Cerebellar nuclear complex (tissue), 1 donor: Measurements from ENCODE around the gene CGRRF1.

ENCODE experiments used
- DNase-seq, 2 experiments: peaks; one replicate each; lab custom pipeline; 2025; lab: John Stamatoyannopoulos, UW

CGRRF1 gene

DNA sequence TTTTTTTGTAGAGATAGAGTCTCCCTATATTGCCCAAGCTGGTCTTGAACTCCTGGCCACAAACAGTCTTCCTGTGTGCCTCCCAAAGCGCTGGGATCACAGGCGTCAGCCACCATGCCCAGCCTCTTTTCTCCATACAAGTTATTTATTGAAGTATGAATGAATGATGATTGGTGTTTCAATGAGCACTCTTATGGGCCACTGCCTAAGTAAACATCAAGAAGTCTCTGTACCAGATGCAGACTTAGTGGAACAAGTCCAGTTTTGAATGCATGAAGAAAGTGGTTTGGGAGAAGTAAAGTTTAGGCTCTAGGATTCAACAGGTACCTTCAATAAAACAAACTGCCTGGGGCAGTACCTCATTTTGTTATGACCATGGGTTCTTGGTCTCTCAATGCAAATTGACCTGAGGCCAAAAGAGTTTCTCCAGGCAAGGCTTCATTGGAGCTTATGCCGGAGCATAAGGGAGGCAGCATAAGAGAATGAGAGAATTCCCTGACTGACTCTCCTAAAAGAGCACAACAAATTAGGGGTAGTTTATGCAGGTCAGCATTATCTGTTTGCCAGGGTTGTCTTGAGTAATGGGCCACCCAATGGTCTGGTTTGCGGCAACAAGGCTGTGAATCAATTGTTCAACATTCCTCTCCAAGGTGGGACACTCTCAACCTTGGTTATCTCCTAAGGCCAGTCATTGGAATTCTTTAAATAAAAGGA is 19.8 kb upstream of the CGRRF1 start:
- no peak for DNase-seq

DNA sequence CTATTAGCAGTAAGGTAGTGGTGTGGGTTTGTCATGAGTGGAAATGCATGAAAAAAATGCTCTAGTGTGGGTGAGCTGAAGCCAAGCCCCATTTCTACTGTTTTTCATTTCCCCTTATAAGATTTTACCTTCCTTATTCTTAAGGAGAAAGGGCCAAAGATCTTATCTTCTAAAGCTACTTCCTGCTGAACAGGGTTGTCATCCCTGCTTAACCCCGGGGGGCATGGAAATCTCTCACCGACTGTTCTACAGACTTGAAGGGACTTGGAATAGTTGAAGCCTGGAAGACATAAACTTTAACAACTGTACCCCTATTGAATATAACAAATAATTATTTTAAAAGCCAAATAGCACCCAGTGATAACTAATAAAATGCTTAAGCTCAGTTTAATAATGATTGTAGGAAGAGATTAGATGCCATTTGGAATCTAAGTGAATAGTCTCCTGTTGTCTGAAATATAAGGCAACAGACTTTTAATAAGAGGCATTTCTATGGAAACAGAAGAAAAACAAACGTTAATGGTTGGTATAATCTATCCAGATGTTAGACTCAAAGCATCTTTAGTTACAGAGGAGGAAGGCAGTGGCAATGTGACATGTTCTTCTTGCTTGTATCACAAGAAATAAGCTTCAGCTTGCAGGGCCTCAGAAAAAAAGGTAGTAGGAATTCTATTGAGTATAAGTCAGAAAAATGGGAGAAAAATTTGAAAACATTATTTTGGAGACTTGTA is 19.1 kb upstream of the CGRRF1 start:
- DNase-seq, result no peak

DNA sequence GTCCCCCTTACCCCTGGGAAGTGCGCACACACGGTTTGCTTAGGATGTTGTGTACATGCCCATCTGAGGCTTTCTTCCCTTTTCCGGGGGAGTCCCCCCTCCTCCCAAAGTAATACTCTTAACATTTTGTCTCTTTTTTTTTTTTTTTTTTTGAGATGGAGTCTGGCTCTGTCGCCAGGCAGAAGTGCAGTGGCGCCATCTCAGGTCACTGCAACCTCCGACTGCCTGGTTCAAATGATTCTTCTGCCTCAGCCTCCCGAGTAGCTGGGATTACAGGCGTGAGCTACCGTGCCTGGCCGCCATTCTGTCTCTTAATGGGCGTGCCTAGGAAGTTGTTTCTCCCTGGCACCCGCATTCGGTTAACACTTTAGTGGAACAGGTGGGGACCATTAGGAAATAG is 16.4 kb upstream of the CGRRF1 start:
- DNase-seq, result no peak

- DNase-seq, result no peak
These were observed 12.5 kb upstream of the CGRRF1 start for GRCh38 chr14:54497224-54497623.

DNA sequence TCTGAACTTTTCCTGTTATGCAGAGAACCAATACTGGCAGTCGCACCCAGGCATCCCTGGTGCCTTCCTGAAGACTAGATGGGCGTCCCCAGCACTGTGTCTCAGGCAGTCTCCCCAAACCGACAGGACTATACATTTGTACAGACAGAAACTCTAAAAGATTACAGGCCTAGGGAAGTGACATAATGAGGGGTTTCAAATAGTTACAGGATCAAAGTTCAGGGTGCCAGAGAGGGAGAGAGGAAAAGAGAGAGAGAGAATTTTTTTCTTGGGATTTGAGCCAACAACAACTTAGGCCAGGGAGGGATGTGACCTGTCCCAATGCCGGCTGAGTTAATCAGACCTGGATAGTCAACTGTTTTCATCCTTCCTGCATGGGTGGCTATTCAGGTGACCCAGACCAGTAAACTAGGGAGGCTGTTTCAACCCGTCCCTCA is 11.6 kb upstream of the CGRRF1 start:
- DNase-seq, result no peak

DNA sequence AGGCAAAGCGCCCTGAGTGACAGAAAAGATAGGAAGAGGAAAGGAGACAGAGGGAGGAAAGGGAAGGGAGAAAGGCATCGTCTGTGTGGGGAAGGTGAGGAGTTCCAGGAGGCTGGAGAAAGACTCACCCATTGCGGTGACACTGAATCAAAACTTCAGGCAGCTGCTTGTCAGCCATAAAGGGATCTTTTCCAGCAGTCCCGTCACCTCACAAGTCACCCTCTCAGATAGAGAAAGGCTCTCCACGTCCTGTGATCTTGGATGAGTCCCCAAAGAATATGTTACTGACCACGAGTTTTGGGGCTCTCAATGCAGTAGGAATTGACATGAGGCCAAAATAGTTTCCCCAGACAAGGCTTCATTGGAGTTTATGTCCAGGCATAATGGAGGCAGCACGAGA is 11.1 kb upstream of the CGRRF1 start:
- no peak for DNase-seq

DNA sequence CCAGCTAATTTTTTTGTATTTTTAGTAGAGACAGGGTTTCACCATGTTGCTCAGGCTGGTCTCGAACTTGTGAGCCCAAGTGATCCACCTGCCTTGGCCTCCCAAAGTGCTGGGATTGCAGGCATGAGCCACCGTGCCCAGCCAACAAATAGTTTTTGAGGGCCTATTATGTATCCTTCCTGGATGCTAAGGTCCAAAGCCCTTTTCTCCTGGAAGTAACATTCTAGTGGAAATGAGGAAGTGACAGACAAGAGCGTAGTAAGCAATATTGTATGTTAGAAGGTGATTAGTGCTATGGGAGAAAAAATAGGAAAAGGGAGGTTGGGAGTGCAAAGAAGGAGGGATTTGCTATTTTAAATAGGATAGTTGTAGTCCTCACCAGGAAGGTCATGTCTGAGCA is 9.0 kb upstream of the CGRRF1 start:
- DNase-seq, result no peak

DNA sequence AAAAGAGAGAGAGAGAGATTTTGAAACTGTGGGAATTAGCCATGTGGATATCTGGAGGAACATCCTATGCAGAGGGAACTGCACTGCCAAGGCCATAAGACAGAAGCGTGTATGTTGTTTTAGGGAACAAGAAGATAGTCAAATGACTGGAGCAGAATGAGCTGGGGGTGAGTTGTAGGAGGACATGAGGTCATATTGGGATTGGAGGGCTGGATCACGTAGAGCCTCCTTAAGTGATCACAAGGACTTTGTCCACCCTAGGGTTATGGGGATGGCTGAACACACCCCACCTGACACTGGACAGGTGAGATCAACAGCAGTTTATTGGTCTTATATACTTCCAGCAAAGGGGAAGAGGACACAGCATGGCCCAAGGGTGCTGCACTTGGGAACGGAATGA is 8.2 kb upstream of the CGRRF1 start:
- DNase-seq, result no peak

DNA sequence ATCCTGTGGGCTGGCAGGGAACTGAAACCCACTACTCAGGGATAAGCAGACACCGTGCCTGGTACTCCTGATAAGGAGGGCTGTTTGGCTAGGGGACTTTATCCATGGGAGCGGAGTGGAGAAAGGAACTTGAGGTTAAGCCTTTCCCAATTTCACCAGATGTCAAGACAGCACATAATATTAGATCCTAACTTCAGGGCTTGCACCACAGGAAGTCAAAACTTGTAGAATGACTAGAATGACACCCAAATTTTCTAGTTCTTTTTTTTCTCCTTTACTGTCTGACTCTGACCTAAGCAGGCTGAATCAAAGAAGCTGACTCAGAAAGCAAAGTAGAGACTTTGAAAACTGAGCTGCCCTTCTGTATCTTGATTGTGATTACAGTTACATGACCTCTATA is 7.1 kb upstream of the CGRRF1 start:
- DNase-seq, result no peak

DNA sequence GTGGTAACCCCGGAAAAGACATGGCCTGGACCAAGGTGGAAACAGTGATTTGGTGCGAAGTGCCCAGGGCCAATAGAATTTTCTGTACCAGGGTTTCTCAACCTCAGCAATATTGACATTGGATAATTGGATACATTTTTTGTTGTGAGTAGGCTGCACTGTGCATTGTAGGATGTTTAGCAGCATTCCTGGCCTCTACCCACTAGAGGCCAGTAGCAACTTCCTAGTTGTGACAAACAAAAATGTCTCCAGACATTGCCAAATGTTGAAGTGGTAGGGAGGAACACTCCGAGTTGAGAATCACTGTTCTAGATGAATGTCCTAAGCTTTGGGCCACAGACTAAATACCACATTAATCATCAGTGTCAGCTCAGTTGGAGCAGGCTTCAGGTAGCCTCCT is 6.2 kb upstream of the CGRRF1 start:
- no peak for DNase-seq

DNA sequence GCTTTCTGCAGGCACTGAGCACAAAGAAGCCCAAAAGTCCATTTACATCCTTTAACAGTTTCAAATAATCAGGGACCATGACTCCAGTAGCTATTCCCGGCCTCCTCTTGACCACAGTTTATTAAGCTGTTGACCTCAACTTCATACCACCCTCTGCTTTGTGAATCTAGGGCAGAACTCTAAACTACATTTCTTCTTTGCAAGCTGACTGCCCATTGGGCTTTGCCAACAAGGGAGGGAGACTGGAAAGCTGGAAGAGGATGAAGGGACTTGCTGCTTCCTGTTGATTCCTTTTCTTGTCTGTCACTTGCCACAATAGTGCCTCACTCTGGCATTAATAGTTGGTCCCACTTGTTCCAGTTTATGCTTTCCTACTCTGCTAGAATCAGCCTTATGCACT is 2.7 kb downstream of the CGRRF1 start:
- no peak for DNase-seq

DNA sequence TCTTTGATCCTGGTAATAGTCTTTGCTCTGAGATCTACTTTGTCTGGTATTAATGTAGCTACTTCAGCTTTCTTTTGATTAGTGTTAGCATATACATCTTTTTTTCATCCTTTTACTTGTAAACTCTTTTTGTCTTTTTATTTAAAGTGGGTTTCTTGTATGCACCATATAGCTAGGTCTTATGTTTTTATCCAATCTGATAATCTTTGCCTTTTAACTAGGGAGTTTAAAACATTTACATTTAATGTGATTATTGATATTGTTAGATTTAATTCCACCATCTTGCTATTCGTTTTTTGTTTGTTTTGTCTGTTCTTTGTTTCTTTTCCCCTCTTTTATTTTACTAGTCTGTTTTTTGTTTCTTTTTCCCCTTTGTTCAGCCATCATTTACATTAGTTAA is 6.0 kb downstream of the CGRRF1 start:
- no peak for DNase-seq

DNA sequence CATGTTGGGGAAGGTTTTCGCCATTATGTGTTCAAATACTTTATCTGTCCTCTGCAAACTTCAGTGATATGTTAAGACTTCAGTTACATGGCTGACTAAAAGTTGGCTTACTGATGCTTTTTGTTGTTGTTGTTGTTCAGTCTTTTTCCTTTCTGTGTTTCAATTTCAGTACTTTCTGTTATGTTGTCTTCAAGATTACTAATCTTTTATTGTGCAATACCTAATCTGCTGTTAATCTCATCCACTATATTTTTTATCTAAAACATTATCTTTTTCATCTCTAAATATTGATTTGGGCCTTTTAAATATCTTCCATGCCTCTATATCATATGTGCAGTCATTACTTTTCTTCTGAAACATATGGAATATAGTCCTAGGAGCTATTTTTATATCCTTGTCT is 7.0 kb downstream of the CGRRF1 start:
- no peak for DNase-seq

- DNase-seq, result no peak
These were observed 14.7 kb downstream of the CGRRF1 start for GRCh38 chr14:54524410-54524809.

GRCh38 chr14:54528973-54529372 is 19.3 kb downstream of the CGRRF1 start:
- no peak for DNase-seq

- DNase-seq, result no peak
These were observed 20.1 kb downstream of the CGRRF1 start for GRCh38 chr14:54529811-54530210.

GRCh38 chr14:54532111-54533012 is 22.7 kb downstream of the CGRRF1 start:
- DNase-seq, result no peak

GRCh38 chr14:54533100-54533499 is 23.4 kb downstream of the CGRRF1 start:
- no peak for DNase-seq

DNA sequence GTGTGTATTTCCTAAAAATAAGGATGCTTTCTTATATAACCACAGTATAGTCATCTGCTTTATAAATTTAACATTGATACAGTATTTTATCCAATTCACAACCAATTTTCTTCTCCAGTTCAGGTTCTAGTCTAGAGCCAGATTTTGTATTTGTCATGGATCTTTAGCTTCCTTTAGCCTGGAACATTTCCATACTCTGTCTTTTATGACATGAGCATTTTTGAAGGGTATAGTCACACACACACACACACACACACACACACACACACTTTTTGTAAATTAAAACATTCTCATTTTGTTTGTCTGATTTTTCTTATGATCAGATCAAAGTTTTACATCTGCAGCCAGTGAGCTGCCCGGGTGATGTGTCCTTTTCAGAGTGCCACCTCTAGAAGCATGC is 25.4 kb downstream of the CGRRF1 start:
- no peak for DNase-seq

DNA sequence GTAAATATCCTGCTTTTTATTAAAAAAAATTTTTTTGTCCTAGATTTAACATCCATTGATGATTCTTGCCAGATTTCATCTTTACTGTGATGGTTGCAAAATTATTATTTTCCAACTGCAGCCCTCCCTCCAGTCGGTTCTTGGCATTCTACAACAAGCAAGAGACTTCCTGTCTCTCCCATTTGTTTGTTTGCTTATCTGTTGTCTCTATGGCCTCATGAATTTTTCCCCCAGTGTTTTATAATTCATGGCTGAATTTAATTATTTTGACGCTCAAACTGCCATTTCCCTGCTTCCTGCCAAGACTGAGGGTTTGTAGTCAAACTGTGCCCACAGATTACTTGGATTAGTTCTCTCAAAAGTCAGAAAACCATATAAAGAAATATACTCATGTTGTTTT is 25.9 kb downstream of the CGRRF1 start:
- DNase-seq, result no peak

DNA sequence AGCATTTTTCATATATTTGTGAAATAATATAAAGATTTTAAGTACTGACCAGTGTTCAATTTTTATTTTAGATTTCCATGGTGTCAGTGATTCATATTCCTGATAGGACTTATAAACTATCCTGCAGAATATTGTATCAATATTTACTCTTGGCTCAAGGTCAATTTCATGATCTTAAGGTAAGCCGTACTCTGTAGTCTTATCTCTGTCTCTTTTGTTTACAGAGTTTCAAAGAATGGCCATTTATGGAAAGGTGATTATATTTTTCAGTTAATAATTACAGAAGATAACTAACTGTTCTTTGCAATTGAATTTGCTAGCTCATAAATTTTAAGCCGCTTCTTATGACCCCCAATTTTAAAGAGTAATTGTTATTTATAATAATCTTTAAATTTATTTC is 27.9 kb downstream of the CGRRF1 start:
- no peak for DNase-seq

DNA sequence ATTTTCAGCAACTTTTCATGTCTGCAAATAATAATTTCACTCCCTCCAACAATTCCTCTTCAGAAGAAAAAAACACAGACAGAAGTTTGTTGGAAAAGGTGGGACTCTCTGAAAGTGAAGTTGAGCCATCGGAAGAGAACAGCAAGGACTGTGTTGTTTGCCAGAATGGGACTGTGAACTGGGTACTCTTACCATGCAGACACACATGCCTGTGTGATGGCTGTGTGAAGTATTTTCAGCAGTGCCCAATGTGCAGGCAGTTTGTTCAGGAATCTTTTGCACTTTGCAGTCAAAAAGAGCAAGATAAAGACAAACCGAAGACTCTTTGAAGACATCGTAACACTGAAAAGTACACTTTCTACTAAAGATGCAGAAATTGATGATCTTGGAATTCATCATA is 28.3 kb downstream of the CGRRF1 start:
- no peak for DNase-seq

- no peak for DNase-seq
These were observed 37.9 kb downstream of the CGRRF1 start for GRCh38 chr14:54547583-54547982.
